GM12878 (cell line): ENCODE results near the gene DMD. TPM values are rescaled to one million over a fixed set of nuclear protein-coding genes. Genes with fewer than 3 reads are reported as not detected.

Experiments
- ATAC-seq: fragments of 200-7000 bp; cut with Tn5 transposase; 3 replicates; pipeline ENCODE4 v1.9.1; 2020; ENCODE audit warnings: mild to moderate bottlenecking, moderate library complexity
- BruUV-seq: library from RNA; stranded (reverse); fragments of 400-500 nt; replicated peaks from 2 replicates; lab custom pipeline; 2021; lab: Mats Ljungman, UMichigan
- CTCF ChIA-PET: fragments of 300-600 bp; sonication (Branson Sonifier 250); formaldehyde crosslinking; extraction: SDS; loops from one replicate; lab custom pipeline; 2021; ENCODE audit warnings: inconsistent platforms; lab: Yijun Ruan, JAX
- POLR2A ChIA-PET: fragments of 350-600 bp; formaldehyde crosslinking; extraction: SDS; loops from one replicate; lab custom pipeline; 2021; ENCODE audit warnings: inconsistent platforms; lab: Charles Lee
- RAD21 ChIA-PET: fragments of 300-600 bp; sonication (Branson Sonifier 250); formaldehyde crosslinking; loops from one replicate; lab custom pipeline; 2023; ENCODE audit warnings: antibody characterized with exemption; ENCODE audit not compliant: unreplicated experiment; lab: Charles Lee
- SMC1A ChIA-PET: fragments of 300-600 bp; sonication (Branson Sonifier 250); formaldehyde crosslinking; loops from one replicate; lab custom pipeline; 2023; ENCODE audit not compliant: unreplicated experiment, uncharacterized antibody; lab: Charles Lee
- DNase-seq: peaks from one replicate; pipeline ENCODE4 v3.0.0-alpha.2; 2011; ENCODE audit warnings: low read depth, low spot score
- FAIRE-seq: peaks from 3 replicates; lab custom pipeline; 2011; peaks lifted over from hg19 to GRCh38; lab: Jason Lieb, UNC
- H2AFZ ChIP-seq: 2 replicates; pipeline ENCODE4 v1.6.0; 2011; ENCODE audit warnings: low read depth, low read length, control low read depth; ENCODE audit not compliant: control insufficient read depth
- H3K27ac ChIP-seq: 2 replicates; pipeline ENCODE4 v1.5.1; 2011; ENCODE audit warnings: control low read depth; ENCODE audit not compliant: control insufficient read depth, insufficient read depth
- H3K27me3 ChIP-seq, 2 experiments: replicated peaks in 1 of 2; 2 replicates each; pipeline versions ENCODE4 v1.6.0 to v1.6.1; 2011; ENCODE audit warnings: low read length in 1 of 2; ENCODE audit not compliant: control insufficient read depth in 2 of 2, insufficient read depth in 2 of 2
- H3K36me3 ChIP-seq, 2 experiments: 2 replicates each; pipeline ENCODE4 v1.5.1; 2011; ENCODE audit warnings: low read length in 1 of 2; ENCODE audit not compliant: control insufficient read depth in 2 of 2, insufficient read depth in 2 of 2
- H3K4me1 ChIP-seq: 2 replicates; pipeline ENCODE4 v1.6.1; 2011; ENCODE audit warnings: mild to moderate bottlenecking, low read length, moderate library complexity, mixed read lengths; ENCODE audit not compliant: control insufficient read depth, insufficient read depth
- H3K4me2 ChIP-seq: 2 replicates; pipeline ENCODE4 v1.6.0; 2011; ENCODE audit warnings: control low read depth; ENCODE audit not compliant: control insufficient read depth, insufficient read depth
- H3K4me3 ChIP-seq: fragments of 200-600 bp; sonication (generic); 2 replicates; pipeline ENCODE4 v1.5.1; 2016
- H3K79me2 ChIP-seq: 2 replicates; pipeline ENCODE4 v1.6.0; 2011; ENCODE audit warnings: low read length; ENCODE audit not compliant: control insufficient read depth, insufficient read depth
- H3K9ac ChIP-seq: 2 replicates; pipeline ENCODE4 v1.8.0; 2011; ENCODE audit warnings: low read length, control low read depth, mixed read lengths; ENCODE audit not compliant: control insufficient read depth, insufficient read depth
- H3K9me3 ChIP-seq: replicated peaks from 3 replicates; pipeline ENCODE4 v1.5.1; 2011; ENCODE audit warnings: mild to moderate bottlenecking, low read length; ENCODE audit not compliant: control insufficient read depth, insufficient read depth
- H4K20me1 ChIP-seq: 2 replicates; pipeline ENCODE4 v1.6.0; 2011; ENCODE audit not compliant: control insufficient read depth, insufficient read depth
- BCL11A ChIP-seq: IDR thresholded peaks from 2 replicates; pipeline ENCODE4 v1.6.1; 2011; ENCODE audit warnings: low read depth, low read length
- BMI1 ChIP-seq: fragments of 450-650 bp; IDR thresholded peaks from 2 replicates; pipeline ENCODE4 v1.6.1; 2016; ENCODE audit warnings: mild to moderate bottlenecking, moderate library complexity, borderline replicate concordance
- CREB1 ChIP-seq: IDR thresholded peaks from 2 replicates; pipeline ENCODE4 v1.6.1; 2012; ENCODE audit warnings: low read depth, mild to moderate bottlenecking, inconsistent platforms
- EGR1 ChIP-seq, 2 experiments: IDR thresholded peaks; 1 replicate in 1 of 2; 2 replicates in 1 of 2; pipeline ENCODE4 v1.6.1; 2011 to 2012; ENCODE audit warnings: low read depth in 2 of 2, low read length in 2 of 2, borderline replicate concordance in 1 of 2, mild to moderate bottlenecking in 1 of 2, moderate library complexity in 1 of 2
- HDAC2 ChIP-seq: fragments of 200-600 bp; sonication (generic); IDR thresholded peaks from 2 replicates; pipeline ENCODE4 v1.6.1; 2017
- KDM1A ChIP-seq: fragments of 200-600 bp; sonication (generic); IDR thresholded peaks from 2 replicates; pipeline ENCODE4 v1.6.1; 2016; ENCODE audit warnings: borderline replicate concordance
- PAX5 ChIP-seq: IDR thresholded peaks from 2 replicates; pipeline ENCODE4 v1.6.1; 2011; ENCODE audit warnings: low read depth, low read length, borderline replicate concordance
- RFX5 ChIP-seq: IDR thresholded peaks from 2 replicates; pipeline ENCODE4 v1.6.1; 2011; ENCODE audit warnings: low read depth, low read length, improper control_type of control experiment
- SIX5 ChIP-seq: IDR thresholded peaks from 2 replicates; pipeline ENCODE4 v1.6.1; 2011; ENCODE audit warnings: mild to moderate bottlenecking, low read depth, low read length, moderate library complexity; ENCODE audit not compliant: severe bottlenecking
- SMAD5 ChIP-seq: IDR thresholded peaks from 2 replicates; pipeline ENCODE4 v1.6.1; 2016; ENCODE audit warnings: antibody characterized with exemption, low read depth
- SREBF1 ChIP-seq: IDR thresholded peaks from 2 replicates; pipeline ENCODE4 v1.6.1; 2012; ENCODE audit warnings: mild to moderate bottlenecking, low read length
- SREBF2 ChIP-seq: IDR thresholded peaks from 2 replicates; pipeline ENCODE4 v1.6.1; 2012; ENCODE audit warnings: mild to moderate bottlenecking, low read length
- STAT1 ChIP-seq: fragments of 450-650 bp; conservative IDR thresholded peaks from 2 replicates; pipeline ENCODE4 v1.6.1; 2014; ENCODE audit warnings: antibody characterized with exemption, mild to moderate bottlenecking
- TARDBP ChIP-seq: IDR thresholded peaks from 2 replicates; pipeline ENCODE4 v1.6.1; 2016; ENCODE audit warnings: borderline replicate concordance
- TCF12 ChIP-seq: IDR thresholded peaks from 2 replicates; pipeline ENCODE4 v1.6.1; 2011; ENCODE audit warnings: low read depth, mild to moderate bottlenecking, low read length
- TCF3 ChIP-seq: IDR thresholded peaks from 2 replicates; pipeline ENCODE4 v1.6.1; 2012; ENCODE audit warnings: low read depth, mild to moderate bottlenecking, low read length, borderline replicate concordance; ENCODE audit not compliant: insufficient read depth
- YBX1 ChIP-seq: fragments of 450-650 bp; IDR thresholded peaks from 2 replicates; pipeline ENCODE4 v1.6.1; 2016; ENCODE audit warnings: antibody characterized with exemption
- WGBS: methylation state at CpG from one replicate; pipeline ENCODE4 v1.1.6; 2016; ENCODE audit warnings: low lambda C conversion rate; ENCODE audit not compliant: insufficient replicate concordance, insufficient coverage; ENCODE audit errors: missing lambda C conversion rate; 5-methylcytosine and 5-hydroxymethylcytosine counted together
- in situ Hi-C: fragments of 300-500 bp; cut with MboI; formaldehyde crosslinking; loops from 9 replicates; pipeline ENCODE4 v1.14.3; 2018; ENCODE audit warnings: mixed read lengths
- intact Hi-C: fragments of 100-400 bp; cut with micrococcal nuclease; formaldehyde crosslinking; loops from one replicate; pipeline ENCODE4 v1.14.2; 2022; ENCODE audit not compliant: unreplicated experiment
- polyA plus RNA-seq, 11 experiments: library from polyadenylated mRNA; depleted of rRNA in 4 of 11; unstranded in 6 of 11; stranded (reverse) in 5 of 11; fragments of >200 nt; fragmentation: Nextera tagmentation in 4 of 11; fragmentation: Illumina TruSeq in 1 of 11; extraction: Ambion mirVana in 4 of 11; extraction: Trizol in 1 of 11; gene quantifications; 1 replicate in 1 of 11; 2 replicates in 10 of 11; pipeline versions ENCODE4 v1.2.1 to v1.2.3, GENCODE V29; 2011 to 2016; ENCODE audit warnings: inconsistent platforms in 2 of 11, missing spikeins in 2 of 11, low read depth in 1 of 11
- total RNA-seq, 4 experiments: library from RNA; depleted of rRNA in 3 of 4; stranded (reverse); fragments of >200 nt in 3 of 4; fragmentation: Illumina TruSeq in 1 of 4; extraction: Trizol in 1 of 4; gene quantifications; 2 replicates each; pipeline versions ENCODE4 v1.2.1 to v1.2.3, GENCODE V29; 2013 to 2021
- TF ChIP-seq, protein P1 (sequence below): IDR thresholded peaks from 2 replicates; pipeline ENCODE4 v1.6.1; 2012; ENCODE audit warnings: low read depth, low read length, improper control_type of control experiment
- TF ChIP-seq, protein P2 (sequence below): IDR thresholded peaks from 2 replicates; pipeline ENCODE4 v1.6.1; 2012; ENCODE audit warnings: low read depth, low read length, improper control_type of control experiment

DMD gene
- total and polyA plus RNA-seq, 10 of the 15 experiments (the other 5 are each of a cell fraction or from before 2014, with no cell fraction given), result 1.4 to 24.3 (median 4.3) TPM

DNA sequence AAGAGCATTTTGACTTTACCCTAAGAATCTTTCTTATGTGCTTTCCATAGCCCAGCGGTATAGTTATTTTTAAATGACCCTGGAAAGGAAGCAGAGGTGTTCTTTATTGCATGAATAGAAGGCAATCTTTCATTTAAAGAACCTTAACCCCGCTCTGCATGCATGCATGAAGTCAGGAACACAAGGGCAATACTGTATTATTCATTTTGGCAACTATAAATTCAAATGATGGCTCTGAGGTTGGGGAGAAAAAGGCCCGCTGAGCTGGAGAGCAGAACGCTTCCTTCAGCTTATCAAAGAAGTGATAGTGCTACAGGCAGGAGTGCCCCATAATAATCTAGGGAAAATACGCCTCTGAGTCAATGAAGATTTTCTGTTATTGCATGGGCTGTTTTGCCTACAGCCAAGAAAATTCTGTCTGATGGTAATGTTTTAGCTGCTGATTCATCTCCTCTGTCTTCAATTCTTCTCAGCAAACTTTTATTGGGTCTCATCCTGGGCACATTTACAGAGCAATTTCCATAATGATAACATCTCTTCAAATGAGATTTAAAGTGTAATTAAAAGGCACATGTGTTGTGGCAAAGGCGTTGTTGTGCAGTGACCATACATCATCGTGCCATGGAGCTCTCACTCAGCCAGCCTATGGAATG, 1687.3 kb downstream of the DMD start:
- H3K36me3 ChIP-seq, result no peaks in the 10 kb centered on the region
- RAD21 ChIA-PET, result no interaction called here
- FAIRE-seq (no peak), ATAC-seq (no peak), DNase-seq (no peak)
- intact Hi-C loops, result no loop called here
- no TSS peak for BruUV-seq
- H3K4me3 ChIP-seq, result no peak overlapping the region
- no peaks in the 10 kb centered on the region for H4K20me1 ChIP-seq
- H3K9me3 ChIP-seq, result no peaks in the 10 kb centered on the region
- no peak overlapping the region for H3K9ac ChIP-seq
- no peaks in the 10 kb centered on the region for H3K4me1 ChIP-seq
- POLR2A ChIA-PET, result no interaction called here
- no peaks in the 10 kb centered on the region for H3K79me2 ChIP-seq
- 17% methylated on average over 7 of the region's 7 CpGs for WGBS
- TF ChIP-seq TCF12 (no peak), SMAD5 (no peak), HDAC2 (no peak), EGR1 (IDR thresholded peaks at IDR 0.05; ENCODE audit: borderline replicate concordance in 1 of 2, low read depth in 2 of 2, low read length in 2 of 2) (no peak), SREBF2 (no peak)
- TF ChIP-seq, protein P1, sequence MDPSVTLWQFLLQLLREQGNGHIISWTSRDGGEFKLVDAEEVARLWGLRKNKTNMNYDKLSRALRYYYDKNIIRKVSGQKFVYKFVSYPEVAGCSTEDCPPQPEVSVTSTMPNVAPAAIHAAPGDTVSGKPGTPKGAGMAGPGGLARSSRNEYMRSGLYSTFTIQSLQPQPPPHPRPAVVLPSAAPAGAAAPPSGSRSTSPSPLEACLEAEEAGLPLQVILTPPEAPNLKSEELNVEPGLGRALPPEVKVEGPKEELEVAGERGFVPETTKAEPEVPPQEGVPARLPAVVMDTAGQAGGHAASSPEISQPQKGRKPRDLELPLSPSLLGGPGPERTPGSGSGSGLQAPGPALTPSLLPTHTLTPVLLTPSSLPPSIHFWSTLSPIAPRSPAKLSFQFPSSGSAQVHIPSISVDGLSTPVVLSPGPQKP, result no peak
- H3K27ac ChIP-seq, result no peak overlapping the region
- CTCF ChIA-PET, result no interaction called here
- SMC1A ChIA-PET, result interaction anchor here (1.0 kb wide), 1 partner anchor 129 kb away, joined by 3 read pairs; no protein-coding TSS in a partner anchor
- H2AFZ ChIP-seq, result no peak overlapping the region
- no peaks in the 10 kb centered on the region for H3K27me3 ChIP-seq
- no peak overlapping the region for H3K4me2 ChIP-seq
- in situ Hi-C loops, result no loop called here

DNA sequence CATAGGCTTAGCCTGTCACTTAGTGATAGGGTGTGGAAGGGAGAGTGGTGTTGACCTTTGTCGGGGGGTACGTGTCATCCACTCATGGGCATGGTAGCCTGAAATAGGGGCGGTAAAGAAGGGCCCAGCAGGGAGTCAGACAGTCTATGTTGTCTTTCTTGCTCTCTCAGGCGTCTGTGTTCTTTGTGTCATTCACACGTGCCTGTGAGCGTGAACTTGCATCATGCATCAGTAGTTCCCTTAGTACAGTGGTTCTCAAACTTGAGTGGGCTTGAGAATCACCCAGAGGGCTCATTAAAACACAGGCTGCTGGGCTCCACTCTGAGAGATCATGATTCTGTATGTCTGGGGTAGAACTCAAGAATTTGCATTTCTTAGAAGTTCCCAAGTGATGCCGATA, 1688.6 kb downstream of the DMD start:
- Histone ChIP-seq H3K4me1 (no peaks in the 10 kb centered on the region), H3K4me2 (no peak overlapping the region), H3K4me3 (no peak overlapping the region), H3K27me3 (no peaks in the 10 kb centered on the region), H3K9ac (no peak overlapping the region), H4K20me1 (no peaks in the 10 kb centered on the region), H2AFZ (no peak overlapping the region), H3K36me3 (no peaks in the 10 kb centered on the region), H3K27ac (no peak overlapping the region), H3K9me3 (no peaks in the 10 kb centered on the region), H3K79me2 (no peaks in the 10 kb centered on the region)
- 24% methylated on average over 7 of the region's 7 CpGs for WGBS
- ChIA-PET SMC1A (no interaction called here), CTCF (no interaction called here), POLR2A (no interaction called here), RAD21 (no interaction called here)
- FAIRE-seq (no peak), DNase-seq (no peak), ATAC-seq (no peak)
- in situ Hi-C loops, result no loop called here
- intact Hi-C loops, result no loop called here
- no TSS peak for BruUV-seq
- TF ChIP-seq BMI1 (no peak), KDM1A (no peak), TCF12 (no peak), BCL11A (no peak), STAT1 (no peak), TARDBP (no peak), RFX5 (no peak), CREB1 (no peak), TCF3 (no peak), SREBF1 (no peak), SIX5 (no peak), YBX1 (no peak), PAX5 (no peak)
- TF ChIP-seq, protein P2, sequence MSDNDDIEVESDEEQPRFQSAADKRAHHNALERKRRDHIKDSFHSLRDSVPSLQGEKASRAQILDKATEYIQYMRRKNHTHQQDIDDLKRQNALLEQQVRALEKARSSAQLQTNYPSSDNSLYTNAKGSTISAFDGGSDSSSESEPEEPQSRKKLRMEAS, result no peak
